HCT116 (cell line): ENCODE measurements around the gene NFS1. TPM values are rescaled to one million over a fixed set of nuclear protein-coding genes. Genes with fewer than 3 reads are reported as not detected.

Experiments
- ATAC-seq: fragments of 200-7000 bp; cut with Tn5 transposase; 2 replicates; pipeline ENCODE4 v1.9.1; 2020; ENCODE audit warnings: mild to moderate bottlenecking, moderate library complexity
- BruUV-seq: library from RNA; stranded (reverse); fragments of 400-500 nt; replicated peaks from 2 replicates; lab custom pipeline; 2021; lab: Mats Ljungman, UMichigan
- CTCF ChIA-PET: fragments of 300-600 bp; sonication (Branson Sonifier 250); formaldehyde crosslinking; loops from one replicate; lab custom pipeline; 2021; ENCODE audit warnings: antibody characterized with exemption; lab: Charles Lee
- POLR2A ChIA-PET: fragments of 300-600, 350-600 bp; sonication (Branson Sonifier 250); formaldehyde crosslinking; loops from one replicate; lab custom pipeline; 2021; ENCODE audit warnings: antibody characterized with exemption; lab: Charles Lee
- RAD21 ChIA-PET, 2 experiments: fragments of 300-600 bp; sonication (Branson Sonifier 250); formaldehyde crosslinking; loops; one replicate each; lab custom pipeline; 2023; ENCODE audit warnings: low total read pairs in 2 of 2; ENCODE audit not compliant: uncharacterized antibody in 2 of 2, unreplicated experiment in 2 of 2, low non-redundant PET in 1 of 2; lab: Charles Lee
- DNase-seq: peaks from one replicate; pipeline ENCODE4 v3.0.0-alpha.2; 2010; ENCODE audit warnings: low read depth, low spot score
- H2AFZ ChIP-seq: fragments of 200-600 bp; shearing (Covaris generic), sonication (generic); 2 replicates; pipeline ENCODE4 v1.6.1; 2017; ENCODE audit warnings: low read depth, mixed run types, mixed read lengths, antibody characterized with exemption, low read length; ENCODE audit not compliant: poor library complexity, severe bottlenecking
- H3K27ac ChIP-seq: 2 replicates; pipeline ENCODE4 v1.5.1; 2012; ENCODE audit warnings: low read depth, low read length
- H3K27me3 ChIP-seq: fragments of 200-600 bp; sonication (generic); 2 replicates; pipeline ENCODE4 v1.6.1; 2016; ENCODE audit warnings: mixed run types, low read length, mixed read lengths; ENCODE audit not compliant: insufficient read depth
- H3K36me3 ChIP-seq, 2 experiments: fragments of 200-500 bp in 1 of 2; fragments of 200-600 bp in 1 of 2; sonication (Bioruptor generic) in 1 of 2; sonication (generic) in 1 of 2; 2 replicates each; pipeline versions ENCODE4 v1.5.1 to v1.6.1; 2014 to 2016; ENCODE audit warnings: low read length in 2 of 2, inconsistent platforms in 1 of 2, mixed read lengths in 1 of 2, mixed run types in 1 of 2; ENCODE audit not compliant: insufficient read depth in 2 of 2, control insufficient read depth in 1 of 2
- H3K4me1 ChIP-seq, 2 experiments: fragments of 200-600 bp in 1 of 2; sonication (generic) in 1 of 2; 2 replicates each; pipeline versions ENCODE4 v1.5.1 to v1.6.1; 2012 to 2017; ENCODE audit warnings: low read length in 2 of 2, inconsistent platforms in 1 of 2, mild to moderate bottlenecking in 1 of 2, mixed read lengths in 1 of 2, mixed run types in 1 of 2, moderate library complexity in 1 of 2; ENCODE audit not compliant: insufficient read depth in 2 of 2, control insufficient read depth in 1 of 2
- H3K4me2 ChIP-seq: fragments of 200-600 bp; sonication (generic); 2 replicates; pipeline ENCODE4 v1.6.1; 2017; ENCODE audit warnings: mixed run types, low read length, mixed read lengths
- H3K4me3 ChIP-seq, 2 experiments: fragments of 200-600 bp in 1 of 2; sonication (generic) in 1 of 2; replicated peaks in 1 of 2; 2 replicates each; pipeline ENCODE4 v1.5.1; 2011 to 2016; ENCODE audit warnings: low read length in 2 of 2, control low read depth in 1 of 2, low read depth in 1 of 2, mild to moderate bottlenecking in 1 of 2, mixed read lengths in 1 of 2, mixed run types in 1 of 2
- H3K79me2 ChIP-seq: fragments of 200-600 bp; sonication (generic); 2 replicates; pipeline ENCODE4 v1.6.1; 2017; ENCODE audit warnings: mild to moderate bottlenecking, mixed run types, low read length, moderate library complexity, mixed read lengths; ENCODE audit not compliant: insufficient read depth
- H3K9ac ChIP-seq: fragments of 200-600 bp; sonication (generic); 2 replicates; pipeline ENCODE4 v1.6.1; 2016; ENCODE audit warnings: low read length, mixed read lengths
- H3K9me2 ChIP-seq: fragments of 200-600 bp; sonication (generic), shearing (Covaris generic); 2 replicates; pipeline ENCODE4 v1.6.1; 2017; ENCODE audit warnings: mixed run types, mild to moderate bottlenecking, moderate library complexity; ENCODE audit not compliant: insufficient read depth
- H3K9me3 ChIP-seq, 2 experiments: fragments of 200-500 bp in 1 of 2; fragments of 200-600 bp in 1 of 2; sonication (Bioruptor generic) in 1 of 2; sonication (generic) in 1 of 2; 2 replicates each; pipeline ENCODE4 v1.6.1; 2014 to 2017; ENCODE audit warnings: low read length in 2 of 2, mixed read lengths in 2 of 2, inconsistent platforms in 1 of 2, low read depth in 1 of 2, mild to moderate bottlenecking in 1 of 2, mixed run types in 1 of 2, moderate library complexity in 1 of 2; ENCODE audit not compliant: control insufficient read depth in 1 of 2, insufficient read depth in 1 of 2
- H4K20me1 ChIP-seq: fragments of 200-600 bp; sonication (generic), shearing (Covaris generic); 2 replicates; pipeline ENCODE4 v1.6.1; 2017; ENCODE audit warnings: mixed run types, mild to moderate bottlenecking, moderate library complexity; ENCODE audit not compliant: insufficient read depth
- CBX3 ChIP-seq: IDR thresholded peaks from 2 replicates; pipeline ENCODE4 v1.6.1; 2012; ENCODE audit warnings: low read depth
- CTCF ChIP-seq, 3 experiments: fragments of 200-600 bp in 1 of 3; sonication (generic) in 1 of 3; IDR thresholded peaks in 2 of 3; conservative IDR thresholded peaks in 1 of 3; 2 replicates each; pipeline ENCODE4 v1.5.1; 2012 to 2017; ENCODE audit warnings: low read depth in 2 of 3, low read length in 2 of 3, antibody characterized with exemption in 1 of 3, borderline replicate concordance in 1 of 3, control low read depth in 1 of 3, mild to moderate bottlenecking in 1 of 3, mixed read lengths in 1 of 3, mixed run types in 1 of 3, moderate library complexity in 1 of 3; ENCODE audit not compliant: insufficient read depth in 1 of 3
- EZH2 ChIP-seq: fragments of 200-600 bp; sonication (generic); IDR thresholded peaks from 2 replicates; pipeline ENCODE4 v1.6.1; 2017; ENCODE audit warnings: antibody characterized with exemption, mixed run types
- POLR2AphosphoS5 ChIP-seq: IDR thresholded peaks from 2 replicates; pipeline ENCODE4 v1.6.1; 2011; ENCODE audit warnings: mild to moderate bottlenecking, low read depth, low read length, moderate library complexity
- RAD21 ChIP-seq: IDR thresholded peaks from 2 replicates; pipeline ENCODE4 v1.6.1; 2012; ENCODE audit warnings: low read depth, mild to moderate bottlenecking
- SIN3A ChIP-seq: IDR thresholded peaks from 2 replicates; pipeline ENCODE4 v1.6.1; 2012; ENCODE audit warnings: low read depth
- SRF ChIP-seq: IDR thresholded peaks from 2 replicates; pipeline ENCODE4 v1.6.1; 2012; ENCODE audit warnings: low read depth
- TCF7L2 ChIP-seq: IDR thresholded peaks from 2 replicates; pipeline ENCODE4 v1.7.0; 2011; ENCODE audit warnings: borderline replicate concordance, inconsistent platforms; ENCODE audit not compliant: insufficient read depth, insufficient read length; ENCODE audit errors: extremely low read depth
- YY1 ChIP-seq: IDR thresholded peaks from 2 replicates; pipeline ENCODE4 v1.6.1; 2011; ENCODE audit warnings: low read length, low read depth, moderate library complexity, mild to moderate bottlenecking; ENCODE audit not compliant: insufficient replicate concordance; ENCODE audit errors: extremely low read depth
- ZBTB33 ChIP-seq: IDR thresholded peaks from 2 replicates; pipeline ENCODE4 v1.6.1; 2011; ENCODE audit warnings: mild to moderate bottlenecking, low read length, moderate library complexity; ENCODE audit not compliant: insufficient replicate concordance; ENCODE audit errors: extremely low read depth
- ZFX ChIP-seq: fragments of 450-650 bp; IDR thresholded peaks from 2 replicates; pipeline ENCODE4 v1.6.1; 2017
- ZNF274 ChIP-seq: fragments of 200-500 bp; sonication (Bioruptor generic); IDR thresholded peaks from 2 replicates; pipeline ENCODE4 v1.6.1; 2014; ENCODE audit warnings: mild to moderate bottlenecking, low read depth, low read length, inconsistent platforms
- intact Hi-C: fragments of 100-400 bp; cut with micrococcal nuclease; formaldehyde crosslinking; loops from 2 replicates; pipeline ENCODE4 v1.10.0; 2022
- total RNA-seq: library from RNA; stranded (reverse); gene quantifications from one replicate; pipeline ENCODE4 v1.2.1, GENCODE V29; 2021; ENCODE audit not compliant: unreplicated experiment

NFS1 gene
- total RNA-seq, 1 experiment from 2014 or later: 33.9 TPM

- intact Hi-C loops: no loop called here
- H3K36me3 ChIP-seq: no peaks in the 10 kb centered on the region
- no peak overlapping the region for H3K27ac ChIP-seq
- BruUV-seq: TSS peak; percentile 35
- H3K9me3 ChIP-seq: no peaks in the 10 kb centered on the region
- ATAC-seq (no peak), DNase-seq (no peak)
- no peaks in the 10 kb centered on the region for H3K27me3 ChIP-seq
- no peaks in the 10 kb centered on the region for H4K20me1 ChIP-seq
- no peak overlapping the region for H3K4me2 ChIP-seq
- H3K79me2 ChIP-seq: no peaks in the 10 kb centered on the region
- H3K4me1 ChIP-seq: no peaks in the 10 kb centered on the region
- H2AFZ ChIP-seq: no peak overlapping the region
- ChIA-PET CTCF (interaction anchor here (0.5 kb wide), 1 partner anchor 258 kb away, joined by 3 read pairs; no protein-coding TSS in a partner anchor), RAD21 (no interaction called here), POLR2A (no interaction called here)
- no peaks in the 10 kb centered on the region for H3K9me2 ChIP-seq
- no peak overlapping the region for H3K9ac ChIP-seq
- no peak for TF ChIP-seq POLR2AphosphoS5
- TF ChIP-seq CBX3: no peak
- no peak for TF ChIP-seq ZNF274
- no peak for TF ChIP-seq SIN3A
- TF ChIP-seq RAD21: no peak
- no peak for TF ChIP-seq ZFX
- no peak for TF ChIP-seq TCF7L2
- no peak for TF ChIP-seq YY1
- no peak for TF ChIP-seq ZBTB33
- TF ChIP-seq SRF: no peak
- no peak for TF ChIP-seq CTCF (IDR thresholded peaks at IDR 0.05 in 2 of 3, conservative IDR thresholded peaks at IDR 0.05 in 1 of 3; ENCODE audit: borderline replicate concordance in 1 of 3, insufficient read depth in 1 of 3, low read depth in 2 of 3, low read length in 2 of 3)
- no peak for TF ChIP-seq EZH2
- H3K4me3 ChIP-seq: no peak overlapping the region
Measured at GRCh38 chr20:35680452-35681183, 18.5 kb downstream of the NFS1 start.
